Thyroid gland (tissue), 4 donors: ENCODE data around the gene NEK7.
"Not testable (repeated sequence)": the region's sequence is repeated elsewhere in the genome, so short reads cannot be mapped to it uniquely, and the experiment has no call there.

Experiments
- POLR2A ChIP-seq, 2 donors: fragments of 450-650 bp; IDR thresholded peaks; one replicate each; pipeline ENCODE4 v1.6.1; 2017; ENCODE audit warnings: antibody characterized with exemption in 2 of 2, mild to moderate bottlenecking in 2 of 2, moderate library complexity in 1 of 2
- TF ChIP-seq, protein P1 (sequence below), 6 experiments: fragments of 200-600 bp in 3 of 6; fragments of 450-650 bp in 3 of 6; sonication (generic) in 3 of 6; IDR thresholded peaks; one replicate each; pipeline ENCODE4 v1.5.1; 2016 to 2019; ENCODE audit warnings: antibody characterized with exemption in 6 of 6, mild to moderate bottlenecking in 2 of 6, inconsistent platforms in 1 of 6, moderate library complexity in 1 of 6

DNA sequence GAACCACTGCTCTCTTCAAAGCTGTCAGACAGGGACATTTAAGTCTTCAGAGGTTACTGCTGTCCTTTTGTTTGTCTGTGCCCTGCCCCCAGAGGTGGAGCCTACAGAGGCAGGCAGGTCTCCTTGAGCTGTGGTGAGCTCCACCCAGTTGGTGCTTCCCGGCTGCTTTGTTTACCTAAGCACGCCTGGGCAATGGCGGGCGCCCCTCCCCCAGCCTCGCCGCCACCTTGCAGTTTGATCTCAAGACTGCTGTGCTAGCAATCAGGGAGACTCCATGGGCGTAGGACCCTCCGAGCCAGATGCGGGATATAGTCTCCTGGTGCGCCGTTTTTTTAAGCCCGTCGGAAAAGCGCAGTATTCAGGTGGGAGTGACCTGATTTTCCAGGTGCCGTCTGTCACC lies 158.0 kb downstream of the NEK7 start:
- TF ChIP-seq, protein P1, sequence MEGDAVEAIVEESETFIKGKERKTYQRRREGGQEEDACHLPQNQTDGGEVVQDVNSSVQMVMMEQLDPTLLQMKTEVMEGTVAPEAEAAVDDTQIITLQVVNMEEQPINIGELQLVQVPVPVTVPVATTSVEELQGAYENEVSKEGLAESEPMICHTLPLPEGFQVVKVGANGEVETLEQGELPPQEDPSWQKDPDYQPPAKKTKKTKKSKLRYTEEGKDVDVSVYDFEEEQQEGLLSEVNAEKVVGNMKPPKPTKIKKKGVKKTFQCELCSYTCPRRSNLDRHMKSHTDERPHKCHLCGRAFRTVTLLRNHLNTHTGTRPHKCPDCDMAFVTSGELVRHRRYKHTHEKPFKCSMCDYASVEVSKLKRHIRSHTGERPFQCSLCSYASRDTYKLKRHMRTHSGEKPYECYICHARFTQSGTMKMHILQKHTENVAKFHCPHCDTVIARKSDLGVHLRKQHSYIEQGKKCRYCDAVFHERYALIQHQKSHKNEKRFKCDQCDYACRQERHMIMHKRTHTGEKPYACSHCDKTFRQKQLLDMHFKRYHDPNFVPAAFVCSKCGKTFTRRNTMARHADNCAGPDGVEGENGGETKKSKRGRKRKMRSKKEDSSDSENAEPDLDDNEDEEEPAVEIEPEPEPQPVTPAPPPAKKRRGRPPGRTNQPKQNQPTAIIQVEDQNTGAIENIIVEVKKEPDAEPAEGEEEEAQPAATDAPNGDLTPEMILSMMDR (IDR thresholded peaks at IDR 0.05) = not testable (repeated sequence)
- TF ChIP-seq POLR2A (IDR thresholded peaks at IDR 0.05) = not testable (repeated sequence)
